IMR-90 (cell line): ENCODE measurements around the gene STX8. TPM values are rescaled to one million over a fixed set of nuclear protein-coding genes. Genes with fewer than 3 reads are reported as not detected.

Source experiments
- ATAC-seq: fragments of 200-7000 bp; cut with Tn5 transposase; 2 replicates; pipeline ENCODE4 v1.9.1; 2020; ENCODE audit warnings: low read depth, mild to moderate bottlenecking, moderate library complexity
- BruUV-seq: library from RNA; stranded (reverse); fragments of 400-500 nt; replicated peaks from 2 replicates; lab custom pipeline; 2021; lab: Mats Ljungman, UMichigan
- CTCF ChIA-PET: fragments of 300-600 bp; formaldehyde crosslinking; extraction: SDS; loops from one replicate; lab custom pipeline; 2021; ENCODE audit warnings: antibody characterized with exemption; lab: Yijun Ruan, JAX
- POLR2A ChIA-PET: fragments of 300-600 bp; sonication (Branson Sonifier 250); formaldehyde crosslinking; loops from one replicate; lab custom pipeline; 2022; ENCODE audit warnings: antibody characterized with exemption; ENCODE audit not compliant: unreplicated experiment; lab: Charles Lee
- DNase-seq: peaks from one replicate; pipeline ENCODE4 v3.0.0; 2013
- H2AFZ ChIP-seq: replicated peaks from 2 replicates; pipeline ENCODE3; 2013; ENCODE audit warnings: low read length, mild to moderate bottlenecking; ENCODE audit not compliant: poor library complexity
- H2AK5ac ChIP-seq: 2 replicates; pipeline ENCODE4 v1.6.1; 2013; ENCODE audit warnings: low read depth, low read length, inconsistent platforms
- H2AK9ac ChIP-seq: replicated peaks from 2 replicates; pipeline ENCODE3; 2013; ENCODE audit warnings: mild to moderate bottlenecking, low read depth, low read length, moderate library complexity; ENCODE audit not compliant: poor library complexity
- H2BK120ac ChIP-seq: 2 replicates; pipeline ENCODE4 v1.6.1; 2013; ENCODE audit warnings: low read depth, low read length, inconsistent platforms
- H2BK15ac ChIP-seq: 3 replicates; pipeline ENCODE4 v1.6.1; 2013; ENCODE audit warnings: low read depth, low read length, inconsistent platforms
- H2BK20ac ChIP-seq: 2 replicates; pipeline ENCODE4 v1.6.1; 2013; ENCODE audit warnings: low read depth, mild to moderate bottlenecking, inconsistent platforms, low read length, moderate library complexity
- H2BK5ac ChIP-seq: 2 replicates; pipeline ENCODE4 v1.6.1; 2013; ENCODE audit warnings: mild to moderate bottlenecking, low read depth, low read length, inconsistent platforms; ENCODE audit not compliant: poor library complexity, severe bottlenecking
- H3K14ac ChIP-seq: replicated peaks from 2 replicates; pipeline ENCODE4 v1.6.1; 2013; ENCODE audit warnings: low read depth, low read length, inconsistent platforms
- H3K18ac ChIP-seq: 2 replicates; pipeline ENCODE4 v1.6.1; 2013; ENCODE audit warnings: low read depth, low read length, control low read depth
- H3K23ac ChIP-seq: 2 replicates; pipeline ENCODE4 v1.6.1; 2013; ENCODE audit warnings: low read depth, low read length, inconsistent platforms
- H3K27ac ChIP-seq: 2 replicates; pipeline ENCODE4 v1.5.1; 2013; ENCODE audit warnings: mild to moderate bottlenecking, control low read depth, low read length; ENCODE audit not compliant: insufficient read depth
- H3K27me3 ChIP-seq: 2 replicates; pipeline ENCODE4 v1.6.1; 2013; ENCODE audit warnings: low read length; ENCODE audit not compliant: control insufficient read depth, insufficient read depth
- H3K36me3 ChIP-seq: 2 replicates; pipeline ENCODE4 v1.6.1; 2013; ENCODE audit warnings: low read length, mixed read lengths; ENCODE audit not compliant: control insufficient read depth, insufficient read depth
- H3K4ac ChIP-seq: 2 replicates; pipeline ENCODE4 v1.6.1; 2013; ENCODE audit warnings: low read depth, low read length, inconsistent platforms
- H3K4me1 ChIP-seq: 2 replicates; pipeline ENCODE4 v1.6.1; 2013; ENCODE audit warnings: low read length, mixed read lengths; ENCODE audit not compliant: control insufficient read depth, insufficient read depth
- H3K4me2 ChIP-seq: 2 replicates; pipeline ENCODE4 v1.6.1; 2013; ENCODE audit warnings: low read depth, mild to moderate bottlenecking, control low read depth, low read length, moderate library complexity
- H3K4me3 ChIP-seq: 2 replicates; pipeline ENCODE4 v1.5.1; 2013; ENCODE audit warnings: low read depth, mild to moderate bottlenecking, control low read depth, low read length, moderate library complexity; ENCODE audit not compliant: insufficient read depth
- H3K56ac ChIP-seq: 2 replicates; pipeline ENCODE4 v1.6.1; 2013; ENCODE audit warnings: low read length, inconsistent platforms; ENCODE audit not compliant: insufficient read depth; ENCODE audit errors: extremely low read depth
- H3K79me1 ChIP-seq, 2 experiments: 2 replicates each; pipeline ENCODE4 v1.6.1; 2013; ENCODE audit warnings: low read length in 2 of 2, inconsistent platforms in 1 of 2, low read depth in 1 of 2
- H3K9ac ChIP-seq: 2 replicates; pipeline ENCODE4 v1.6.1; 2013; ENCODE audit warnings: low read depth, low read length, control low read depth
- H3K9me1 ChIP-seq: 2 replicates; pipeline ENCODE4 v1.6.1; 2013; ENCODE audit warnings: low read length, inconsistent platforms; ENCODE audit not compliant: insufficient read depth
- H3K9me3 ChIP-seq: 2 replicates; pipeline ENCODE4 v1.6.1; 2013; ENCODE audit warnings: low read length; ENCODE audit not compliant: control insufficient read depth, insufficient read depth
- H4K20me1 ChIP-seq: 2 replicates; pipeline ENCODE4 v1.6.1; 2013; ENCODE audit warnings: low read length, inconsistent platforms; ENCODE audit not compliant: insufficient read depth
- H4K5ac ChIP-seq: 2 replicates; pipeline ENCODE4 v1.6.1; 2013; ENCODE audit warnings: mild to moderate bottlenecking, low read depth, low read length, control low read depth
- H4K8ac ChIP-seq, 2 experiments: 2 replicates each; pipeline ENCODE4 v1.6.1; 2013; ENCODE audit warnings: low read depth in 2 of 2, low read length in 2 of 2, control low read depth in 1 of 2, inconsistent platforms in 1 of 2
- H4K91ac ChIP-seq: 2 replicates; pipeline ENCODE4 v1.6.1; 2013; ENCODE audit warnings: low read depth, low read length, inconsistent platforms; ENCODE audit not compliant: insufficient read depth
- BHLHE40 ChIP-seq: fragments of 150-350 bp; IDR thresholded peaks from 2 replicates; pipeline ENCODE4 v1.6.1; 2016; ENCODE audit warnings: mild to moderate bottlenecking, low read depth, low read length
- CEBPB ChIP-seq: IDR thresholded peaks from 2 replicates; pipeline ENCODE4 v1.6.1; 2012; ENCODE audit warnings: low read depth, low read length, improper control_type of control experiment
- RAD21 ChIP-seq: IDR thresholded peaks from 2 replicates; pipeline ENCODE4 v1.6.1; 2012; ENCODE audit warnings: low read length, improper control_type of control experiment
- RCOR1 ChIP-seq: IDR thresholded peaks from 2 replicates; pipeline ENCODE4 v1.6.1; 2012; ENCODE audit warnings: mild to moderate bottlenecking, low read length, improper control_type of control experiment; ENCODE audit not compliant: insufficient replicate concordance
- RFX5 ChIP-seq: IDR thresholded peaks from 2 replicates; pipeline ENCODE4 v1.8.0; 2012; ENCODE audit warnings: low read depth, mild to moderate bottlenecking, low read length, moderate library complexity
- SMC3 ChIP-seq: fragments of 150-350 bp; IDR thresholded peaks from 2 replicates; pipeline ENCODE4 v1.6.1; 2016; ENCODE audit warnings: low read depth, mild to moderate bottlenecking, antibody characterized with exemption, low read length, moderate library complexity
- WGBS, 2 experiments: methylation state at CpG; one replicate each; pipeline versions ENCODE4 v1.1.5 to v1.1.7; 2013; ENCODE audit warnings: missing lambda C conversion rate in 2 of 2; ENCODE audit not compliant: insufficient read length in 1 of 2; ENCODE audit errors: extremely low coverage in 2 of 2; 5-methylcytosine and 5-hydroxymethylcytosine counted together
- dilution Hi-C: fragments of 300-500 bp; cut with HindIII; formaldehyde crosslinking; loops from one replicate; pipeline ENCODE4 v1.14.3; 2018; ENCODE audit warnings: low sequenced_read_pairs; ENCODE audit not compliant: unreplicated experiment
- in situ Hi-C: fragments of 300-500 bp; cut with MboI; formaldehyde crosslinking; loops from 3 replicates; pipeline ENCODE4 v1.14.3; 2019; ENCODE audit warnings: low sequenced_read_pairs, inconsistent platforms, mixed read lengths
- intact Hi-C: fragments of 100-400 bp; cut with micrococcal nuclease; formaldehyde crosslinking; loops from 2 replicates; pipeline ENCODE4 v1.10.0; 2022
- polyA plus RNA-seq, 3 experiments: library from polyadenylated mRNA; depleted of rRNA; stranded (reverse); fragments of >200 nt; gene quantifications; 2 replicates each; pipeline ENCODE4 v1.2.3, GENCODE V29; 2012; ENCODE audit warnings: low replicate concordance in 1 of 3
- total RNA-seq: library from RNA; depleted of rRNA; stranded (reverse); fragments of >200 nt; gene quantifications from 2 replicates; pipeline ENCODE4 v1.2.3, GENCODE V29; 2012
- TF ChIP-seq, protein P1 (sequence below): conservative IDR thresholded peaks from 2 replicates; pipeline ENCODE4 v1.5.1; 2012; ENCODE audit warnings: mild to moderate bottlenecking, low read depth, low read length, improper control_type of control experiment

Gene STX8
- total and polyA plus RNA-seq, 2 of the 4 experiments (the other 2 are of a cell fraction), result 26.5 to 47.0 TPM

DNA sequence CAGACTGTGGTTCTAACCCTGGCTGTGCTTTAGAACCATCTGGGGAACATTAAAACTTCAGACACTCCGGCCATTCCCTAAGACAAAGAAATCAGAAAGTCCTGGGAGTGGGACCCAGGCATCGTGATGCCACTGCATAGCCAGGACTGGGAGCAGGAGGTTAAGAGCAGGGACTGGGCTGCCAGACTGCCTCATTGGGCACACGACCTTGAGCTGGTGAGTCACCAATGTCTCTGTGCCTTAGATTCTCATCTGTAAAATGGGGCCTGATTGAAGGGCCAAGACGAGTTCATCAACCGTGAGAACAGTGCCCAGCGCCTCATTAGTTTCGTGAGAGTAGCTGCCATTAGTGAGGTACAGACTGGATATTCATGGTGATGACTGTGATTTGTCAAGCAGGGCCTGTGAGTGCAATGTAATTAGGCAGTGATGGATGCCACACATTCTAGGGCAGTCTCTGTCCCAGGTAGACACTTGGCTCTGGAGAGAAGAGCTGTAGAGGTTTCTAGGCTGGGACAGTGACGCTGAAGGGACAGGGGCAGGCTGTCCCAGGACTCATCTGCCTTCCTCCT, 357.5 kb downstream of the STX8 start:
- no peak overlapping the region for H3K4ac ChIP-seq
- intact Hi-C loops, result loop anchor here (10.0 kb wide), 1 partner anchor 57 kb away; no protein-coding TSS in a partner anchor
- BruUV-seq, result no TSS peak

More for the DNA sequence above, 357.5 kb downstream of the STX8 start:
- Histone ChIP-seq H3K9me3 (peaks cover 4% of the 10 kb centered on the region; the same call in 1 of the 2 replicates), H2BK5ac (no peak overlapping the region), H3K36me3 (no peaks in the 10 kb centered on the region), H2BK15ac (no peak overlapping the region; the same call in 2 of the 3 replicates), H3K4me3 (no peak overlapping the region), H4K20me1 (no peaks in the 10 kb centered on the region), H3K14ac (no peak overlapping the region), H3K9me1 (no peaks in the 10 kb centered on the region), H2AFZ (no peak overlapping the region), H2AK5ac (peak overlapping the region; percentile 20; the same call in 1 of the 2 replicates), H4K8ac (0 out of 4 replicates have a peak overlapping the region, but pooled peaks of 1 of the 2 experiments have one; percentile 16), H4K5ac (peak overlapping the region; percentile 62; the same call in 1 of the 2 replicates), H3K79me1 (no peaks in the 10 kb centered on the region), H3K4me1 (peaks cover 6% of the 10 kb centered on the region; the same call in 1 of the 2 replicates), H3K27ac (peak overlapping the region; percentile 79; the same call in 1 of the 2 replicates), H3K4me2 (no peak overlapping the region), H3K9ac (peak overlapping the region; percentile 5; the same call in 1 of the 2 replicates), H3K23ac (no peak overlapping the region), H3K27me3 (no peaks in the 10 kb centered on the region; the same call in 1 of the 2 replicates), H3K56ac (no peak overlapping the region), H3K18ac (peak overlapping the region; percentile 59; the same call in 1 of the 2 replicates), H2BK20ac (no peak overlapping the region; the same call in 1 of the 2 replicates), H2BK120ac (no peak overlapping the region), H2AK9ac (no peak overlapping the region), H4K91ac (no peak overlapping the region; the same call in 1 of the 2 replicates)
- ChIA-PET CTCF (no interaction called here), POLR2A (no interaction called here)
- WGBS, 2 experiments, result 72% methylated on average over 6 of the region's 8 CpGs; no CpG with 5 or more reads in 1 of the 2 experiments
- TF ChIP-seq CEBPB (no peak), RCOR1 (no peak), RFX5 (no peak), SMC3 (no peak), BHLHE40 (no peak), RAD21 (no peak)
- TF ChIP-seq, protein P1, sequence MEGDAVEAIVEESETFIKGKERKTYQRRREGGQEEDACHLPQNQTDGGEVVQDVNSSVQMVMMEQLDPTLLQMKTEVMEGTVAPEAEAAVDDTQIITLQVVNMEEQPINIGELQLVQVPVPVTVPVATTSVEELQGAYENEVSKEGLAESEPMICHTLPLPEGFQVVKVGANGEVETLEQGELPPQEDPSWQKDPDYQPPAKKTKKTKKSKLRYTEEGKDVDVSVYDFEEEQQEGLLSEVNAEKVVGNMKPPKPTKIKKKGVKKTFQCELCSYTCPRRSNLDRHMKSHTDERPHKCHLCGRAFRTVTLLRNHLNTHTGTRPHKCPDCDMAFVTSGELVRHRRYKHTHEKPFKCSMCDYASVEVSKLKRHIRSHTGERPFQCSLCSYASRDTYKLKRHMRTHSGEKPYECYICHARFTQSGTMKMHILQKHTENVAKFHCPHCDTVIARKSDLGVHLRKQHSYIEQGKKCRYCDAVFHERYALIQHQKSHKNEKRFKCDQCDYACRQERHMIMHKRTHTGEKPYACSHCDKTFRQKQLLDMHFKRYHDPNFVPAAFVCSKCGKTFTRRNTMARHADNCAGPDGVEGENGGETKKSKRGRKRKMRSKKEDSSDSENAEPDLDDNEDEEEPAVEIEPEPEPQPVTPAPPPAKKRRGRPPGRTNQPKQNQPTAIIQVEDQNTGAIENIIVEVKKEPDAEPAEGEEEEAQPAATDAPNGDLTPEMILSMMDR, result no peak
- dilution Hi-C loops (no loop called here), in situ Hi-C loops (no loop called here)
- no peak for DNase-seq
- no peak for ATAC-seq
